Stimulated activated CD8-positive, alpha-beta memory T cell treated with anti-CD3 and anti-CD28 coated beads, Interleukin-7, amount 100 ng/mL, for 48 hours (primary cell): Measurements from ENCODE around the gene SAA1.
"Not testable (repeated sequence)": the region's sequence is repeated elsewhere in the genome, so short reads cannot be mapped to it uniquely, and the experiment has no call there.

Experiments
- DNase-seq, 2 donors: peaks; one replicate each; pipeline ENCODE4 v3.0.0-alpha.2; 2020; ENCODE audit warnings: low read depth in 1 of 2; ENCODE audit errors: extremely low read depth in 1 of 2

The SAA1 gene

DNA sequence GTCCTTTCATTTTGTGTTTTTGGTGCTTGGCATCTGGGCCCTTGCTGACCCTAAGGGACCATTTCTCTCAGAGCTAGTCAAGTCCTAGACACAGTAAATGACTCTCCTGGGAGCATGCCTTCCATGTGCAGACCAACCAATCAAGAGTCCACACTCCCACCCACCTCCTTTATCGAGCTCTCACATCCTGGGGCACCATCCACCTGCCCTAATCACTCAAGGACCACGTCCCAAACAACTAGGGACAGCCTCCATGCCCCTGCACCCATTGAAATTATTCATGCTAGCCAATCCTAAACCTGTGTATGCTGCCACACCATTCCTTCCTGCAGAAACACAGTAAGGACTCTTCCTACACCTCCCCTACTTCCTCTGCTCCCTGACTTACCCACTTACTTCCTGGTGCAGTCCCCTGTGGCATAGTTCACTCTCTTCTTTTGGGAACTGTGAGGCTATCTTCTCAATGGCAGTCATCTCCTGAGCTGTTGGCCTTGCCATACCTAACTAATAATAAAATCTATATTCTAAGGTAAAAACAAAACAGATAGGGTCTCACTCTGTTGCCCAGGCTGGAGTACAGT is 11.2 kb upstream of the SAA1 start:
- no peak for DNase-seq

DNA sequence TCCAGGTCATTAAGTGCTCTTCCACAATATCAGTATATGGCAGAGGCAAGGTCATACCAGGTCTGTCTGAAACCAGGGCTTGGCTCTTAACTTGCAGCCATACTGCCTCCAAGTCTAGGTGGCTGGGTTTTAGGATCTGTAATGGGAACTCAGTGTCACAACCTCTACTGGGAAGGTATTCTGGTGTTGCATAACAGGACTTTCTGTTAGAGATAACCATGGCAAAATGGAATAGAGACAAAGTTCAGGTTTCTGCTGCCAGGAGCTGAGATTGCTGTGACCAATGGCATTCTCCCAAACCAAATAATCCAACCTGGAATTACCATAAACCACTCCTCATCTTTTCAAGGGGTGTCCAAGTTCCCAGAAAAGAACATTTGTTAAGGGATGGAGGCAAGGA is 6.8 kb upstream of the SAA1 start:
- DNase-seq: no peak

DNA sequence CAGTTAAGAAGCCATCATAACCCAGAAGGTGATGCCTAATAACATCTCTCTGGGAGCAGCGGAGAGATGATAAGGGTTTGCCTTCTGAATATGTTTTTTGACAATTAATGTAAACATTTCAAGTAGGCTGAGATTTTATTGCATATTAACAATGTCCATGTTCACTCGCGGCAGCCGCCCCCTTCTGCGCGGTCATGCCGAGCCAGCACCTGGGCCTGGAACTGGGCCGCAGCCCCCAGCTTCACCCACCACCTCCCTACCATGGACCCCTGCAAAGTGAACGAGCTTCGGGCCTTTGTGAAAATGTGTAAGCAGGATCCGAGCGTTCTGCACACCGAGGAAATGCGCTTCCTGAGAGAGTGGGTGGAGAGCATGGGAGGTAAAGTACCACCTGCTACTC is 4.3 kb upstream of the SAA1 start:
- no peak for DNase-seq

DNA sequence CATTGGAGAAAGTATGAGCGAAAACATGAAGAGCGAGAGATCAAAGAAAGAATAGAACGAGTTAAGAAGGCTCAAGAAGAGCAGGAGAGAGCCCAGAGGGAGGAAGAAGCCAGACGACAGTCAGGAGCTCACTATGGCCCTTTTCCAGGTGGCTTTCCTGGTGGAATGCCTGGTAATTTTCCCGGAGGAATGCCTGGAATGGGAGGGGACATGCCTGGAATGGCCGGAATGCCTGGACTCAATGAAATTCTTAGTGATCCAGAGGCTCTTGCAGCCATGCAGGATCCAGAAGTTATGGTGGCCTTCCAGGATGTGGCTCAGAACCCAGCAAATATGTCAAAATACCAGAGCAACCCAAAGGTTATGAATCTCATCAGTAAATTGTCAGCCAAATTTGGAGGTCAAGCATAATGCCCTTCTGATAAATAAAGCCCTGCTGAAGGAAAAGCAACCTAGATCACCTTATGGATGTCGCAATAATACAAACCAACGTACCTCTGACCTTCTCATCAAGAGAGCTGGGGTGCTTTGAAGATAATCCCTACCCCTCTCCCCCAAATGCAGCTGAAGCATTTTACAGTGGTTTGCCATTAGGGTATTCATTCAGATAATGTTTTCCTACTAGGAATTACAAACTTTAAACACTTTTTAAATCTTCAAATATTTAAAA is 3.2 kb upstream of the SAA1 start:
- not testable (repeated sequence) for DNase-seq

GRCh38 chr11:18264035-18264434 is 2.0 kb upstream of the SAA1 start:
- no peak for DNase-seq

DNA sequence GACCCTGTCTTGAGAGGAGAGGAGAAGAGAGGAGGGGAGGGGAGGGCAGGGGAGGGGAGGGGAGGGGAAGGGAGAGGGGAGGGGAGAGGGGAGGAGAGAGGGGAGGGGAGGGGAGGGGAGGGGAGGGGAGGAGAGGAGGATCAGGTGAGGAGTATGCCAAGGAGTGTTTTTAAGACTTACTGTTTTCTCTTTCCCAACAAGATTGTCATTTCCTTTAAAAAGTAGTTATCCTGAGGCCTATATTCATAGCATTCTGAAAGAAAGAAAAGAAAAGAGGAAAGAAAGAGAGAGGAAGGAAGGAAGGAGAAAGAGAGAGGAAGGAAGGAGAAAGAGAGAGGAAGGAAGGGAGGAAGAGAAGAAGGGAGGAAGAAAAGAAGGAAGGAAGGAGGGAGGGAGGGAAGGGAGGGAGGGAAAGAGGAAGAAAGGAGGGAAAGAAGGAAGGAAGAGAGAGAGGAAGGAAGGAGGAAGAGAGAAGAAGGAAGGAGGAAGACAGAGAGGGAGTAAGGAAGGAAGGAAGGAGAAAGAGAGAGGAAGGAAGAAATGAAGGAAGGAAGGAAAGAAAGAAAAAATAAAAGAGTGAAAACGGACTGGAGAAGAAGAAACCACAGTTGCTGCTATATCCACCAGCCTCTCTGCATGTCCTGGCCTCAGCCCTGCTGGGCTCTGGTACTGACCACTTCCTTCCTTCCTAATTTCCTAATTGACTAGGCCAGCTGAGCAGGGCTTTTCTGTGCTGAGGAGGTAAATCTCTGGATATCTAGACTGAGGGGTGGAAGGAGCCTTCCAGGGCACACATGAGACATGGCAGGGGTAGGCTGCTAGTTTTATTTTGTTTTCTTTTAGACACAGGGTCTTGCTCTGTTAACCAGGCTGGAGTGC is 1.1 kb upstream of the SAA1 start:
- no peak for DNase-seq

- DNase-seq: not testable (repeated sequence)
Observed at GRCh38 chr11:18267335-18268133, 1.5 kb downstream of the SAA1 start.

GRCh38 chr11:18269252-18269651 is 3.2 kb downstream of the SAA1 start:
- DNase-seq: not testable (repeated sequence)

DNA sequence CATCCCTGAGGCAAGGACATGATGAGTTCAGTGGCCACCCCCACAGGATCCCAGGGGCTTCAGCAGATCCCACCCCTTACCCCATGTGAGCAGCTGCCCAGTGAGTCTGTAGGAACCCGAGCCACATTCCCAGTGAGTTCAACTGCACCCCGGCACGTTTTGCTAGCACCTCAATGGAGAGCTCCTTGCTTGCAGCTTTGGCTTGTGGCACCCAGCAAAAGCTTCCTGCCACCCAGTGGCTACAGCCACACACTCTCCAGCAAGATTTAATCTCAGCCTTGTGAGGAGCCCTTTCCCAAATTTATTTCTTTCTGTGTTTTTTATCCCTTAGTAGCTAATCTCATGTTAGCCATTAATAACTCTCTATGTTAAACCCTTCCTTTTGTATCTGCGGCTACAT is 4.0 kb downstream of the SAA1 start:
- no peak for DNase-seq

- no peak for DNase-seq
Observed at GRCh38 chr11:18271206-18271605, 5.1 kb downstream of the SAA1 start.

DNA sequence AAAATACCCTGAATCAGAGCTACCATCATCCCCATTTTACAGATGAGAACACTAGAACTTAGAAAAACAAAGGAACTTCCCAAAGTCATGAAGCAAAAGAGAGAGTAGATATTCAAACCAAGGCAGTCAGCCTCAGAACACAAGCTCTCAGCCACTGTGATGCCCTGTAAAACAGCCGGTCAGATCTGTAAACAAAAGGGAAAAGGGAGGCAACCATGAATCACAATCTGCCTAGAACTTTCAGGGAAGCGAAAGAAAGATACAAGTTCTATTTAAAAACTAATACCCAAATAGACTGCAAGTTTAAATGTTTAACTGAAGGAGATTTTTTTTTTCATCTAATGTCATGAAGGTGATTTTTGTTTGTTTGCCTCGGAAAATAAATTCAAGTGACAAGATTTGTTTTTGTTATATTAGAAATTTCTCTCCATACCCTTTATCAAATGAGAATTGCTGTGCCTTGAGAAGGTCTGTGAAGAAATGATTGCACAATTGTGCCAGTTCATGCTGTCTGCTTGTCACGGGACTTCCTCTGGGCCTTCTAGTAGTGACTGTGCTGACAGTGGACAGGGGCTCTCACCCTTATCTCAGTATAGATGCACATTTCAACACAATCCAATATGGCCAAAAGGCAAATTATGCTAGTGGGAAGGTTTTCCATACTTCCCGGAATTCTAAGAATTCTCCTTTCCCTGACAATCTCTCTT is 11.7 kb downstream of the SAA1 start:
- no peak for DNase-seq

GRCh38 chr11:18280438-18281045 is 14.5 kb downstream of the SAA1 start:
- no peak for DNase-seq

DNA sequence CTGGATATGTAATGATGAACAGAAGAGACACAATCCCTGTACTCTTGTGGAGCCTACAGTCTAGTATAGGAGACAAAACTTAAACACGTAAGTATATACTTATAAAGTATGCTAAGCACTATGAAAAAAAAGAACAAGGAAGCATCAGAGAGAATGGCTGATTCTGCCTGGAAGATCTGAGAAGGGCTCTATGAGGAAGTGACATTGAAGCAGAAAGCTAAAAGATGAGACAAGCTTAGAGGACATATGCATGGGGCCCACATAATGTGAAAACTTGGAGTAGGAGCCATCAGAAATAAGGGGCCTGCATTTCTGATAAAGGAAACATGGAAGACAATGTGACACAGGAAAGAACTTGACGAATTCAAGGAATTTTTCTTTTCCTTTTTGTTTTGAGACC is 16.6 kb downstream of the SAA1 start:
- DNase-seq: no peak

DNA sequence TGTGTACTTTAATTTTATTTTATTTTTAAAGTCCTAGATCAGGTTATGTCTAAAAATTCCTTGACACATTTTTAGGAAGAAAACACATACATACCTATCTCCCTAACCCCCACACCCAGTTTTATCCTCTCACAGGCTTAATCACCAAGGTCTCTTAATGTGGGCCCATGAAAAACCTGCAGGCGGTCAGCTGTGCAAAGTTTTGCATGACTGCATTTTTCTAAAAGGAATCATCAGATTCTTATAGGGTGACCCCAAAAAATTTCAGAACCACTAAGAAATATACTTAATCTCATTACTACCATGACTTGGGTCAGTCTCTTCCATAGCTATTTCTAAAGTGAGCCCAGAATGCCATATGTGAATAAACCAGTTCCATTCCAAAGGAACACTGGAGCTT is 19.8 kb downstream of the SAA1 start:
- DNase-seq: no peak

- no peak for DNase-seq
Observed at GRCh38 chr11:18288911-18289310, 22.8 kb downstream of the SAA1 start.

DNA sequence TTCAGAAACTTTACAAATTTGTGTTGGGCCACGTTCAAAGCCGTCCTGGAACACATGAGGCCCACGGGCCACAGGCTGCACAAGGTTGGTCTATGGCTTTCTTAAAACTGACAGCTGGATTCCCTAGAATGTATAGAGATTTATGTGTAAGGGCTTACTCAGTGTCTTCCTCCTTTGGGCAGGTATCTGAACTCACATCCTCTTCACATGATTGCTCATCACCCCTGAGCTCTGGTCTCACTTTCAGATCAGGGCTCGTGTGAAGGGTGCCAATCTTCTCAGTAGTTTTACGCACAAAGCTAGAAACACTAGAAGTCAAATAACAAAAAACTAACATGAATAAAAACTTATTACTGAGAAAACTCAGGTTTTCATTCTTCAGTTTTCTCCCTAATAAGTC is 28.8 kb downstream of the SAA1 start:
- no peak for DNase-seq

- DNase-seq: no peak
Observed at GRCh38 chr11:18295316-18295715, 29.3 kb downstream of the SAA1 start.

GRCh38 chr11:18299721-18300120 is 33.7 kb downstream of the SAA1 start:
- no peak for DNase-seq

GRCh38 chr11:18304745-18305144 is 38.7 kb downstream of the SAA1 start:
- no peak for DNase-seq

- DNase-seq: no peak
Observed at GRCh38 chr11:18307461-18308139, 41.5 kb downstream of the SAA1 start.
